Thoracic aorta (tissue), 2 donors: ENCODE results near the gene STRN3. TPM values are rescaled to one million over a fixed set of nuclear protein-coding genes. Genes with fewer than 3 reads are reported as not detected.
A peak's percentile ranks its signal among the peaks of the same experiment; 100 is the strongest.

ENCODE experiments used
- ATAC-seq: fragments of 150-250 bp; one replicate; pipeline ENCODE4 v1.8.0; 2017; ENCODE audit warnings: low read depth; ENCODE audit not compliant: insufficient number of reproducible peaks, low FRiP score
- DNase-seq: peaks from one replicate; pipeline ENCODE4 v3.0.0-alpha.2; 2020; ENCODE audit warnings: low spot score
- H3K27ac ChIP-seq, 2 donors: fragments of 200-600 bp; sonication (generic); 1 replicate in 1 of 2; 2 replicates in 1 of 2; pipeline ENCODE4 v1.5.1; 2016; ENCODE audit warnings: mild to moderate bottlenecking in 2 of 2, moderate library complexity in 2 of 2
- H3K27me3 ChIP-seq: fragments of 200-600 bp; sonication (generic); replicated peaks from 2 replicates; pipeline ENCODE4 v1.6.0; 2016; ENCODE audit warnings: mild to moderate bottlenecking; ENCODE audit not compliant: insufficient read depth
- H3K36me3 ChIP-seq: fragments of 200-600 bp; sonication (generic); one replicate; pipeline ENCODE4 v1.5.1; 2016
- H3K4me1 ChIP-seq, 2 donors: fragments of 200-600 bp; sonication (generic); 1 replicate in 1 of 2; 2 replicates in 1 of 2; pipeline versions ENCODE4 v1.5.1 to v1.6.0; 2016; ENCODE audit warnings: low read depth in 2 of 2, mild to moderate bottlenecking in 1 of 2; ENCODE audit not compliant: control insufficient read depth in 1 of 2
- H3K4me3 ChIP-seq: fragments of 200-600 bp; sonication (generic); 2 replicates; pipeline ENCODE4 v1.5.1; 2016; ENCODE audit warnings: mild to moderate bottlenecking
- H3K9me3 ChIP-seq: fragments of 200-600 bp; sonication (generic); 2 replicates; pipeline ENCODE4 v1.5.1; 2016
- total RNA-seq, 2 donors: library from RNA; depleted of rRNA; stranded (reverse); fragments of >200 nt; gene quantifications; one replicate each; pipeline versions ENCODE4 v1.1.0 to v1.2.3, GENCODE V29; 2016
- TF ChIP-seq, protein P1 (sequence below): fragments of 200-600 bp; sonication (generic); IDR thresholded peaks from one replicate; pipeline ENCODE4 v1.5.1; 2019; ENCODE audit warnings: antibody characterized with exemption

Gene STRN3
- total RNA-seq, 2 donors from 2014 or later: 39.5 to 41.2 TPM

DNA sequence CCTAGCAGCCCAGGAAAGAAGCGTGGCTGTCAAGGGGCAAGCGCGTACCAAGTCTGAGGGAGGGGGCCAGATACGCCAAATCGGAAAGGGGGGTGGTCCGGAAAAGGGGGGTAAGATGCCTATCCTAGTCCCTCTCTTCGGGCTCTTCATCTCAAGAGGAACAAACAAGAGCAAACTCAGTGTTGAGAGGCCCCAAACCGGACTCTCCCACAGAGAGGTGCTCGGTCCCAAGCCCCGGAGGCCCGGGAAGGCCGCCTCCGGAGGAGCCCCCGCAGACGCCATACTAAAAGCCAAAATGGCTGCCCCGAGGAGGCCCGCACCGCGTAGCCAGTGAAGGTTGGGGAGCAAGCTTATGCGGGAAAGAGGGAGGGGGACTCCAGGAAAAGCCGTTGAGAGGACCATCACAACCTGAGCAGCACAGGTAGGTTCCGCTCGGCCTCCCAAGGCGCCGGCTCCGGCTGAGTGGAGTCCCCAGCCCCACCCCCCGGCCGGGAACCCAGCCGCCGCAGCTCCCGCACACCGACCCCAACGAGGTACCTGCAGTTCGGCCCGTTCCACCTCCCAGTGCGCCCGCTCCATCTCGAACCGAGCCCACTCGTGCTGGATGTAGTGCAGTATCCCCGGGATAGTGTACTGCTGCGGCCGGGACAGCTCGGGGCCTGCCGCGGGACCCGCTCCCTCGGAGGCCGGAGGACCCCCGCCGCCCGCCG lies 657 bp downstream of the STRN3 start, which contains the start of gene AP4S1:
Gene AP4S1 (plus strand): TSS at position 283 of the 710 bp plus-strand sequence. CDS start 40,548 bp downstream, outside the sequence.
- no peak for DNase-seq
- ATAC-seq: peak; percentile 15

DNA sequence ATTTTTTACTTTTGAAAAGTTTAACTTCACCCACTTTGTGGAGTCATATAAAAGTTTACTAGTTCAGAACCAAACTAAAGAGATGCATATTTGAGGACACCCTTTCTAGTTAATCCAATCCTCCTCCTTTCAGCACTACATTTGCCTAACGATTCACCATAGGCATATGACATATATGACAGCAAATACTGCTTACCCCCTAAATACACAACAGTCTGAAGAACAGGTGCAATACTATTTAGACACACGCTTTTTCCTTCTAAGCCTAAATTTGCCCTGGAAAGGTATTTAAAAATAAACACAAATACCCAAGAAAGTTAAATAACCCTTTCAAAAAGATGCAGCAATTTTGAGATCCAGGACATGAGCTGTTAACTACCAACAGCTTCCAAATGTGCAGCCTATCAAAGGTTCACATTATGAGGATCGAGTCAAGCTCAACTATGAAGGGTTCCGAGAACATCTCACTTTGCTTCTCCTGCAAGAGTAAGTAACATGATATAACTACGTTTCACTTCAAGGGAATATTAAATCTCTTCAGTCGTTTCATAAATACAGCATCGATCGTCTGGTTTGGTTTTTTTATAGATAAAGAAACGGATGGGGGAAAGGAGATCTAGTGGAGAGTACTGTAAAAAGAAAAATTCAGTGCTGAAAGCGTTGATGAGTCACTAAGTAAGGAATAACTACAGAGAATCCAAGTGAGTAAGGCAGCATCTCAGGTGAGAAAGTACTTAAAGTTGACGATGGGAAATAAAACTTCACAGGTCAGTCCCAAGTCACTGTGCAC lies 1.4 kb downstream of the STRN3 start:
- Histone ChIP-seq H3K9me3 (no peaks in the 10 kb centered on the region), H3K36me3 (no peaks in the 10 kb centered on the region), H3K4me3 (peak overlapping the region; percentile 99), H3K4me1 (peaks cover 15 to 40% of the 10 kb centered on the region in 2 donors), H3K27me3 (no peaks in the 10 kb centered on the region), H3K27ac (peak overlapping the region; percentile 94 to 100)
- TF ChIP-seq, protein P1, sequence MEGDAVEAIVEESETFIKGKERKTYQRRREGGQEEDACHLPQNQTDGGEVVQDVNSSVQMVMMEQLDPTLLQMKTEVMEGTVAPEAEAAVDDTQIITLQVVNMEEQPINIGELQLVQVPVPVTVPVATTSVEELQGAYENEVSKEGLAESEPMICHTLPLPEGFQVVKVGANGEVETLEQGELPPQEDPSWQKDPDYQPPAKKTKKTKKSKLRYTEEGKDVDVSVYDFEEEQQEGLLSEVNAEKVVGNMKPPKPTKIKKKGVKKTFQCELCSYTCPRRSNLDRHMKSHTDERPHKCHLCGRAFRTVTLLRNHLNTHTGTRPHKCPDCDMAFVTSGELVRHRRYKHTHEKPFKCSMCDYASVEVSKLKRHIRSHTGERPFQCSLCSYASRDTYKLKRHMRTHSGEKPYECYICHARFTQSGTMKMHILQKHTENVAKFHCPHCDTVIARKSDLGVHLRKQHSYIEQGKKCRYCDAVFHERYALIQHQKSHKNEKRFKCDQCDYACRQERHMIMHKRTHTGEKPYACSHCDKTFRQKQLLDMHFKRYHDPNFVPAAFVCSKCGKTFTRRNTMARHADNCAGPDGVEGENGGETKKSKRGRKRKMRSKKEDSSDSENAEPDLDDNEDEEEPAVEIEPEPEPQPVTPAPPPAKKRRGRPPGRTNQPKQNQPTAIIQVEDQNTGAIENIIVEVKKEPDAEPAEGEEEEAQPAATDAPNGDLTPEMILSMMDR: no peak
- DNase-seq (no peak), ATAC-seq (no peak)

More for the DNA sequence above, 657 bp downstream of the STRN3 start, which contains the start of gene AP4S1:
- Histone ChIP-seq H3K4me1 (peaks cover 15 to 40% of the 10 kb centered on the region in 2 donors), H3K27me3 (no peaks in the 10 kb centered on the region), H3K36me3 (no peaks in the 10 kb centered on the region), H3K9me3 (no peaks in the 10 kb centered on the region), H3K27ac (peak within 1 kb of the TSS; percentile 94 to 100), H3K4me3 (peak within 1 kb of the TSS; percentile 99)
- TF ChIP-seq, protein P1: no peak

DNA sequence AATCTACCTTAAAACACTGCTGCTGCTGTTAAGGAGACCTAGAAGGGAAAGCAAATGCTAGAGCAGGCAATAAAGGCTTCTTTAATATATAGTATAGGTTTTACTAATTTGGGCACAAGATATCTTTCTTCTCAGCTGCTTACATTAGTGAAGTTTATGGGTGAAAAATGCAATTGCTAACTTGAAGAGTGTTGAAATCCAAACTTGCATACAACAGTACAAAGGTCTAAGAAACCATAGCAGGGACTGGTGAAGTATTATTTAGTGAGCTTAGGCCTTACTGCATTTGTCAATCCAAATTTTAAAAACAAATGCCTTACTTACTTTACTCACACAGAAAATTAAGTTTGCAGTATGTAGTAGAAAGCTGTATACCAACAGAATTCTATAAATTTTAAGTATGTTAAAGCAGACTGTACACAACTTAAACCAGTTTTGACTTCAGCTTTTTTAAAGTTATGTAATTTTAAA lies 2.1 kb downstream of the STRN3 start:
- no peak for DNase-seq

DNA sequence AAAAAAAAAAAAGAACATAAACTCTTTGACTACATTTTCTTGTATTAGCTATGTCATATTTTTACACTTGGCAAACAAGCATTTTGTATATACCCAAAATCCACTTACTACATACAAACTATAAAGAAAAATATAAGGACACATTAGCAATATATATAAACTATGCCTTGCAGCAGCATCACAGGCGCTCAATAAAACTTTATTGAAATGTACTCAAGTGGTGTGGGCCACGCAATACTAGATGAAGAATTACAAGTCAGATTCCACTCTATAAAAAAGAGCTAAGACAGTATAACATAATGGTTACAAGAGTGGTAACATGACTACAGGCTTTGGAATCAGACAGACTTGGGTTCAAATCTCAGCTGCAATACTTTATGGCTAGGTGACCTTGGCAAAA lies 3.8 kb downstream of the STRN3 start:
- DNase-seq (no peak), ATAC-seq (no peak)
- H3K4me1 ChIP-seq: peaks cover 16 to 39% of the 10 kb centered on the region in 2 donors
- no peaks in the 10 kb centered on the region for H3K9me3 ChIP-seq
- no peak overlapping the region for H3K27ac ChIP-seq
- no peaks in the 10 kb centered on the region for H3K36me3 ChIP-seq
- no peaks in the 10 kb centered on the region for H3K27me3 ChIP-seq
- no peak overlapping the region for H3K4me3 ChIP-seq
- TF ChIP-seq, protein P1: no peak

More for the DNA sequence above, 2.1 kb downstream of the STRN3 start:
- TF ChIP-seq, protein P1: no peak
- H3K9me3 ChIP-seq: no peaks in the 10 kb centered on the region
- no peaks in the 10 kb centered on the region for H3K27me3 ChIP-seq
- no peak for ATAC-seq
- H3K36me3 ChIP-seq: no peaks in the 10 kb centered on the region
- peak overlapping the region; percentile 99 for H3K4me3 ChIP-seq
- H3K27ac ChIP-seq: no peak overlapping the region
- H3K4me1 ChIP-seq: peaks cover 15 to 40% of the 10 kb centered on the region in 2 donors

DNA sequence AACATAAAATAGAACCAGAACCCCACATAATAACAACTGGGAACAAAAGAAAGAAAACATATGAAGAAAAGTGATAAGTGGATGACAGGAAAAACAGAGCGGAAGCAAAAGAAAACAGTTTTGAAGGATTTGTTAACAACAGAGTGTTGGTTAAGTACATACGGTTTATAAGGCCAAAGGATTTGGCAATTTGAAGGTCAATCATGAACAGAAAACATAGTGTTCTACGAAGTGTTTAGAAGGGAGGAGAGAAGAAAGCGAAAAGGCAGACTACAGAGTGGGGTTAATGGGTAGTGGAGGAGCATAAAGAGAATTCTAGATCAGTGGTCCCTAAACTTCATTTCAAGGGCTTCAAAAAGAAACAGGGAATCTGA lies 4.6 kb downstream of the STRN3 start:
- H3K36me3 ChIP-seq: no peaks in the 10 kb centered on the region
- DNase-seq (no peak), ATAC-seq (no peak)
- peaks cover 15 to 35% of the 10 kb centered on the region in 2 donors for H3K4me1 ChIP-seq
- no peak overlapping the region for H3K27ac ChIP-seq
- no peaks in the 10 kb centered on the region for H3K27me3 ChIP-seq
- TF ChIP-seq, protein P1: no peak
- H3K4me3 ChIP-seq: no peak overlapping the region
- no peaks in the 10 kb centered on the region for H3K9me3 ChIP-seq
